SH-SY5Y (cell line): ENCODE measurements around the gene TM4SF4.

ENCODE experiments used
- GATA2 ChIP-seq: IDR thresholded peaks from 2 replicates; pipeline ENCODE4 v1.6.1; 2011; ENCODE audit warnings: mild to moderate bottlenecking, low read depth, low read length
- GATA3 ChIP-seq: IDR thresholded peaks from 2 replicates; pipeline ENCODE4 v1.6.1; 2011; ENCODE audit warnings: low read depth, mild to moderate bottlenecking, low read length, moderate library complexity

DNA sequence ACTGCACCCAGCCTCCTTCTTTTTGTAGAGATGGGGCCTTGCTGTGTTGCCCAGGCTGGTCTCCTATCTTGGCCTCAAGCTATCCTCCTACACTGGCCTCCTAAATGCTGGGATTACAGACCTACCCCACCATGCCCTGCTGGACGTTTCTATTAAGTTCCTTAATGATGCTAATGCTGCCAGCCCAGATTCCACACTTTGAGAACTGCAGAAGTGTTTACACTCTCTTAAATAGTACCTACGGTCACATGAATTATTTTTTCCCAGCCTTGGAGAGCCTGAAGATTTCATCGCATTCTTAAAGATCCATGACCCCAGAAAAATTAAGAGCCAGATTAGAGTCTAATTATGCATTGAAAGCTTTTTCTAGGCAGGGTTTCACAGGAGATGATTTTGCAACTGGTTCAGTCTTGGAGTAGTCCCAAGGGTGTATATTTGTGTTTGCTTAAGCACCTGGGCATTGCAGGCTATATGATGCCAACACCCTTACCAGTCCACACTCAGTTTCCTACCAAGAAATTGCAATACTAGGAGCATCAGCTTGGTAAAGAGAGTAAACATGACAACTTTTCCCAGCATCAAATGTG, 36.6 kb downstream of the TM4SF4 start:
- TF ChIP-seq GATA2 = no peak
- TF ChIP-seq GATA3 = no peak
